ENCODE results near the gene DYSF.

Gene DYSF

DNA sequence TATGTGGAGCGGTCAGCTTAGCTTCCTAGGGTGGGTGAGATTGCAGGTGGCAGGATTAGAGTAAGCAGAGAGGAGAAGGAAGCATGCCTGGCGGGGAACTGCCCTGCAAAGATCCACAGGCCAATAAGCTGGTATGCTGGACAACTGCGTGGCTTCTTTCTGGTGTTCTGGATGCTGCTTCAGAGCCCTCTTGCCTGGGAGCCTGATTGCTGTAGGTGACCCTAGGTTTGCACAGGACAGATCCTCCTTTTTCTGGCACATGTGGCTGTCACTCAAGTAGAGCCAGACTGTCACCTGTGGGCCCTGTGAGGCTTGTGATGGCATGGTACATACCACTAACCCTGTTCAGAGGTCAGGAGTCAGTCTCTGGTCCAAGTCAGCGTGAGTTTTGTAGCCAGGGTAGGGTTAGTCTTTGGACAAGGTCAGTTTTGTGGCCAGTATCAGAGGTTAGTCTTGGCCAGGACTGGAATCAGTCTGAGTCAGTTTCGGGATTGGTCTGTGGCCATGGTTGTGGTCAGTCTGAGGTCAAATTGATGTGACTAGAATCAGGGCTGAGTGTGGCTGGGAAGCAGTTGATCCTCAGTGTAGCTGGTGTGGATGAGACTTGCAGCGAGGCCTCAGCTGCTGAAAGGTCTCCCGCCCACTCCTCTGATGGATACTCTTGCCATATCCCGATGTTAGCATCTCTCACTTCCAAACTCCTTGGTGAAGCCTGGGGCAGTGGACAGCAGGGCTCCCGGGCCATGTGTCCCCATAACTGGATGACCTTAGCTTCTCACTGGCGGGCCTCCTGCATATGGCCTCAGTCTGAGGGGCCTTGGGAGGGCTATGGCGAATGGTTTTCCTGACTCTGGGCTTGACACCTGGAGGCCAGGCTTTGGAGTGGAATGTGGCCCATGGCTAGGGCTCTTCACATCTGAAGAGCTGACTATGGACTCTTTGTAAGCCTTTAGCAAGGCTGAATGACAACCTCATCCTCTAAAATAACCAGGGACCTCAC lies 260.5 kb downstream of the DYSF start:
- no peak for DNase-seq

DNA sequence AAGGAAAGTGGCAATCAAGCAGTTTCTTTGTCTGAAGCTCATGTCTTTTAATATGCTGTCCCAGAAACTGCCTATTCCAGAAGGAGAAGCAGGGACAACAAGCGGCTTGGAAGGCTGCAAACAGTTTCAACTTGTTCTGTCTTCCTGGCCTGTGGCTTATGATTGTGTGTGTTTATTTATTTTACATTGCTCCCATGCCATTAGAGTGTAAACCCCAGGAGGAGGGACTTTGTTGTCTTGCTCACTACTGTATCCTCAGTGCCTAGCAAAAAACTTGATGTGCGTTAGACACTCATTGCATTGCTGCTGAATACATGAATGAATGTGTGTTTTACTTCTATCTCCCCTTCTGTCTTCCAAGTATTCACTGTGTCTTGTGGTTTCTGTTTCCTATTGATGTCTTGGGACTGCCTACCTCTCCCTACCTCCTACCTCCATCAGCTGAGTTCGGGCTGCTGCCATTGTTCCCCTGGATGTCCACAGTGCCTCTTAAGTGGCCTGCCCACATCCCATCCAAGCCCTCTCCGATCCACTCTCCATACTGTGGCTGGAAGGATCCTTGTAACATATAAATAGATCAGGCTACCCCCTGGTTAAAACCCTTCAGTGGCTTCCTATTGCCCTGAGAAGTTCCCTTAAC lies 261.4 kb downstream of the DYSF start:
- DNase-seq: no peak

DNA sequence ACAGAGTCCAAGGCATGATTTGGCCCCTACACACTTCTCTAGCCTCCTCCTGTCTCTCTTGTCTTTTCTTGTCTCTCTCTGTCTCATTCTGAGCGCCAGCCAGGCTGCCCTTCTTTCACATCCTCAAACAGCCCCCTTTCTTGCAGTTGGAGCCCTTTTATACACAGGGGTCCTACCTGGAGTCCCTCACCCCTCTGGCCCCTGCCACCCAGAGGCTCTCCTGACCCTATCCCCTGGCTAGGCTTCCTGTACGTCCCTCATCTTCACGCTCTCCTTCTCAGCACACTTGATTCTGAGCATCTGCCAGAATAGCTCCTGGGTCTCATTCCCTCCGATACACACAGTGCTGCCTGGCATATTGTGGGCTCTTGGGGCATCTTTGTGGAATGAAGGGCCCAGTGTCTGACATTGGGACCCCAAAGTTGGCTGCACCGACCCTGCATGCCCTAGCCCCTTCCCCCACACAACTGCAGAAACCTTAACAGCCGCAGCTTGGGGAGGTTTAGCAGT lies 261.9 kb downstream of the DYSF start:
- no peak for DNase-seq

- no peak for DNase-seq
Observed at GRCh38 chr2:71715951-71716696, 262.8 kb downstream of the DYSF start.

DNA sequence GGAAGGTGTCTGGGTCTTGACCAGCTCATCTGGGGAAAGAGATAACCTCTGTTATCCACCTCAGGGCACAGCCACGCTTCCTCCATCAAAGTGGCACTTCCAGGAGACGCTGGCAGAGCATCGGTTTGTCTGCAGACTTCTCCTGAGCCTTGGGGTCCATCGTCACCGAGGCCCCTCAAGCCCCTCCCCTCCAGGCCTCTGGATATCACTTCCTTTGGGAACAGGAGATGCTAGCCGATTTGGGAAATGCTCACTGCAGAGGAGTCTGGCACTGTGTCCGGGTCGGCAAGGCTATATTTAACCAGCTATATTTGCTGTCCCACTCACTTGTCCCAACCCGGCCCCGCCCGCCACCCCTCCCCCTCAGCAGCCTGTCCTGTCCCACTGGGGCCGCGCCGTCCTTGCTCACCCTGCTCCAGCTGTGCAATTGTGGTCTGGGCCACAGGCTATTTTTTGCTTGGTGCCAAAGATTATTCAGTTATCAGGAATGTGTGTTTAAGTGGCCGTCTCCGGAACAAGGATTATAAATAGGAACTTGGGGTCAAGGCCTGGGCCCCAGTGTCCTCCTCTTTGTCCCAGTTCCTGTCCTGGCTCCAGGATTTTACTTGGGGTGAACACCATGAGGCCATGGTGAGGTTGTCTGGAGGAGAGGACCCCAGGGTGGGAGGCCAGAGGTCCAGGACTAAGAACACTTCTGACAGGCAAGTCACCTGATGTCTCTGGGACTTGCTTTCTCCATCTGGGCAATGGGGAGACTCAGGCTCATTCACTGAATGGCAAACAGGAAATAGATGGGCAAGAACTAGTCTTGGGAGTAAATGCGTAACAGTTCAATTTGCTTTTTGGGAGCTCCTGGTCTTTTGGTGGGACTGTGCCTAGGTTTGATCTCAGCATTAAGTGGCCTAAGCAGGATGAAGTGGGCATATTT lies 263.6 kb downstream of the DYSF start:
- DNase-seq: no peak

DNA sequence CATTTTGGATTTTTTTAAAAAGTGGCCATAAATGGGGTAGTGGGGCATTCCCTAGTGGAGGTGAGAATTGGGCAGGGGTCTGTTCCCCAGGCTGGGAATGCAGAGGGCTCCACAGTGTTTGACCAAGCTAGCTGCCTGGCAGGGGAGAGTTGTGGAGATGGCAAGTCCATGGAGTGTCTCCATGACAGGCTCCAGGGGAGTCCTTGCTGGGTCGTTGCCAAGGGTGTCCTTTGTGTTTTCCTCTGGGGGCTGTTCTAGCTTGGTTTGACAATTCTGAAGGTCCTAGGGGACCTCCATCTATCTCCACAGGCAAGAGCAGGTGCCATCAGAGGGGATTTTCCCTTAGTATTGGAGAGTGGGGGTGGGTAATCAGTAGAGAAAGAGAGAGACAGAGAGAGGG lies 265.3 kb downstream of the DYSF start:
- no peak for DNase-seq

GRCh38 chr2:71719520-71720282 lies 266.3 kb downstream of the DYSF start:
- no peak for DNase-seq

DNA sequence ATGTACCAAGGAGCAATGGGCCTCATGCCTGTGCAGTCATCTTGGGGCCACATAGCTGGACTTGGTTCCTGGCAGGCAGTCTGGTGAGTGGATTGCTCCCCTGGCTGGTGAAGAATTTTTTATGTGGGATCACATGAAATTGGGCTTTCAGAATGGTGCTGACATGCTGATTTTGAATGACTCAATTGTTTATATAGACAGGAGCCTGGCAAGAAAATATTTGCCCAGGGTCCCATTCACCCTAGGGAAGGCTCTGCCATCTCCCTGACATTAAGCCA lies 266.9 kb downstream of the DYSF start:
- no peak for DNase-seq

DNA sequence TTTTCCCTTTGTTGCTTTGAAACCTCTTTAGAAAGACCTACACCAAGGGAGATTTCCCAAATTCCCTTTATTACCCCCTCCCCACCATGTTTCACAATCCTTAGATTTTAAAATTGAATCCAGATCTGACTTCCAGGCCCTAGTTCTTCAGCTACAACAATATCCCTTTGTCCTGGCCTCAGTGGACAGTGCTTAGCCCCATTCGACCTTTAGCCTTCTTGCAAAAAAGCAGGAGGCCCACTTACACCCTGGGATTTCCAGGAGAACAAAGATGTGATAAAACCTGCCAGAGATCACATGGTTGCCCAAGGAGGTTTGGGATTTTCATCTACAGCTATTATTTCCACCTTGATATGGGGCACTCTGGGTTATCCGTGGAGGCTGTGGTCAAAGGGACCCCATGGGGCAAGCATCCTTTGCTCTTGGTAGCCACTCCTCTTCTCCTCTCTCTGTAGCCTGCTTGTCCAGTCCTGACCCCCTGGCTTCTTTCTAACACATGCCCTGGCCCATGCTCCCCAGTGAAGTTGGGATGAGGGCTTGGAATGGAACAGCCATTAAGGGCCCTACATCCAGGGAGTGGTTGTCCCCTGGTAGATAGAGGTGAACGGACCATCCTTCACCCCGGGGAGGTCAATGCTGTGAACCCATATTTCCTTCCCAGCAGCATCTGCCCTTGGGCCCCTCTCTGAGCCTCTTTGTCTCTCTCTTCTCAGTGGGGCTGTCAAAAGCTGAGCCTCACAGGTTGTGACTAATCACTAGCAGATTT lies 267.4 kb downstream of the DYSF start:
- DNase-seq: no peak

DNA sequence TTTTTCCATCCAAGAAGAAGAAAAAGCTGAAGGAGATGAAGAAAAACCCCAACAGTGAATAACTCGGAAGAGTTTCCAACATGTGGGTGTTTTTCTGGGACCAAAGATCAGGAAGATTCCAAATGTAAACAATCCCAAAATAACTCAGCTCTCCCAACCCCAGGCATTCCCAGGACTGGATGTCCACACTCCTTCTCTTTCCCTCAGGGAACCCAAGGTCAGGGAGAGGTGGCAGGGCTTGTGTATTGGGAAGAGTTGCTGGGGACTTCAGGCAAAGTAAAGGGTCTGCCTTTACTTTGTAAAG lies 268.0 kb downstream of the DYSF start:
- no peak for DNase-seq

GRCh38 chr2:71721669-71722068 lies 268.3 kb downstream of the DYSF start:
- DNase-seq: no peak

GRCh38 chr2:71722286-71722685 lies 268.9 kb downstream of the DYSF start:
- DNase-seq: no peak

- no peak for DNase-seq
Observed at GRCh38 chr2:71724793-71725192, 271.4 kb downstream of the DYSF start.

- no peak for DNase-seq
Observed at GRCh38 chr2:71725836-71726235, 272.5 kb downstream of the DYSF start.

DNA sequence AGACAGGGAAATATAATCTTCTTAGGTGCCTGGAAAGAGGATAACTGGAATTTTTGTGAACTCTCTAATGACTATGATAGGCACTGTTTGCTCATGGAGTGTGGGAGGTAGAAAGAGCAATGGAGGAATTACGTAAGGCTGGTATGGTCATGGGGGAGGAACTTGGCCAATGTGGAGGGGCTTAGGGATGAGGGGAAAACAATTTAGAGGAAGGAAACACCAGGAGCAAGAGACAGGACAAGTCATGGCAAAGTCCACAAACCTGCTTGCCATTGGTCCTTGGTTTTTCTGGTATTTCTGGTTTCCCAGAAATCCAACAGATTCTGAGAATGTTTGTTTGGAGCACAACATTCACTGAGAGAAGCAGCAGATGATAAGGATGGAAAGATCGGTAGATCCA lies 274.2 kb downstream of the DYSF start:
- DNase-seq: peak in 1 of 4 experiments; percentile 5

DNA sequence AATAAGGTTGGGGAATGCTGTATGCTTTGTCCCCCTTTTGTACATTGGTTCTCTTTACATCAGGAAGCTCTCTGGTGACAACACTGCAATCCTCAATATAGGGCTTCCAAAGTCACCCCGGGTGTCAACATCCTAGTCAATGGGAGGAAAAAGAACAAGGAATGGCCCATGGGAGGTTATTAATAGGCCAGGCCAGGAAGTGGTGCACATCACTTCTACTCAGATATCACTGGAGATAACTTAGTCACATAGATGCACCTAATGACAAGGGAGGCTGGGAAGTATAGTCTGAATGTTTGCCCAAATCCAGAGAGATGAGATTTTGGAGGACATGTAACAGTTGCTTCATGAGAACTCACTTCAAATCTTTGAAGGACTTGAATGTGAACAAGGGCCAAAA lies 274.7 kb downstream of the DYSF start:
- DNase-seq: no peak

GRCh38 chr2:71730785-71731383 lies 277.5 kb downstream of the DYSF start:
- DNase-seq: no peak

DNA sequence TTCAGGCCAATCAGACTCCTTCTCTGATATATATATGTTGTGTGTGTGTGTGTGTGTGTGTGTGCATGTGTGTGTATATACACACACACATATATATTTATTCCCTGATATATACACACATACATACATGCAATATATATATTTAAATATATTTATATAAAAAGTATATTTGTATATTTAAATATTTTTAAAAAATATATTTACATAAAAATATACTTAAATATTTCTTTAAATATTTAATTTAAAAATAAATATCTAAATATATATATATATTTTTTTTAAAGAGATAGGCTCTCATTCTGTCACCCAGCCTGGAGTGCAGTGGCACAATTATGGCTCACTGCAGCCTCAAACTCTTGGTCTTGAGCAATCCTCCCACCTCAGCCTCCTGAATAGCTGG lies 281.3 kb downstream of the DYSF start:
- DNase-seq: no peak

DNA sequence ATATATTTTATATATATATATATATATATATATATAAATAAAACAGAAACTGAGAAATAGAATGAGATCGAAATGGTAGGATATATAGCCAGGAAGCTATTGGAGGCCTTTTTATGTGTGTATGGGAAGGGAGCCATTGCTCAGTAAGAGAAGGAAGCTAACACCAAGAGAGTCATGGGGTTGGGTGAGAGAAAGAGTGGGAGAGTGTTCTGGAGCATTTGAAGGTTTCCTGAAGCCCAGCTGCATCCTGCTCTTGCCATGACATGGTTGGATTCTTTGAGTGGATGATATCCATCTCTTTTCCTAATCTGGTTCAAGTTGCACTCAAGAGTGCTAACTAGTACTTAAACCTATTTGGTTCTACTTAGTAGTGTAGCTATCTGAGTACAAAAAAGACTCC lies 282.3 kb downstream of the DYSF start:
- no peak for DNase-seq

Measured in suppressor macrophage (primary cell).